Neuronal stem cell (in vitro differentiated cells): Measurements from ENCODE around the gene PDGFD.

Source experiments
- DNase-seq: peaks from one replicate; pipeline ENCODE4 v3.0.0-alpha.2; 2013; ENCODE audit warnings: low spot score
- H2AFZ ChIP-seq: one replicate; pipeline ENCODE4 v1.6.1; 2013; ENCODE audit warnings: mild to moderate bottlenecking, low read length, inconsistent platforms
- H2AK5ac ChIP-seq: 2 replicates; pipeline ENCODE4 v1.6.1; 2013; ENCODE audit warnings: low read depth, mild to moderate bottlenecking, inconsistent platforms, low read length, moderate library complexity, mixed read lengths
- H2BK120ac ChIP-seq: 2 replicates; pipeline ENCODE4 v1.6.1; 2013; ENCODE audit warnings: low read depth, mild to moderate bottlenecking, inconsistent platforms, low read length, moderate library complexity, mixed read lengths
- H2BK12ac ChIP-seq: one replicate; pipeline ENCODE4 v1.6.1; 2013; ENCODE audit warnings: low read length, inconsistent platforms
- H2BK15ac ChIP-seq: 2 replicates; pipeline ENCODE4 v1.6.1; 2013; ENCODE audit warnings: mild to moderate bottlenecking, low read length, inconsistent platforms, mixed read lengths
- H2BK5ac ChIP-seq: one replicate; pipeline ENCODE4 v1.6.1; 2013; ENCODE audit warnings: inconsistent platforms, mild to moderate bottlenecking, low read length, moderate library complexity
- H3K14ac ChIP-seq: one replicate; pipeline ENCODE4 v1.6.1; 2013; ENCODE audit warnings: low read length, inconsistent platforms
- H3K18ac ChIP-seq: 2 replicates; pipeline ENCODE4 v1.6.1; 2013; ENCODE audit warnings: low read length, inconsistent platforms
- H3K23ac ChIP-seq: 2 replicates; pipeline ENCODE4 v1.6.1; 2013; ENCODE audit warnings: low read depth, mild to moderate bottlenecking, mixed read lengths, low read length, inconsistent platforms; ENCODE audit not compliant: poor library complexity
- H3K27ac ChIP-seq: replicated peaks from 3 replicates; pipeline ENCODE4 v1.5.1; 2013; ENCODE audit warnings: low read length, inconsistent platforms
- H3K27me3 ChIP-seq, 3 experiments: 2 replicates each; pipeline ENCODE4 v1.6.1; 2013; ENCODE audit warnings: low read length in 3 of 3, mild to moderate bottlenecking in 2 of 3, inconsistent platforms in 1 of 3, low read depth in 1 of 3, mixed read lengths in 1 of 3, moderate library complexity in 1 of 3; ENCODE audit not compliant: control insufficient read depth in 3 of 3, insufficient read depth in 3 of 3
- H3K36me3 ChIP-seq, 2 donors: replicated peaks in 1 of 2; 2 replicates each; pipeline ENCODE4 v1.6.1; 2013; ENCODE audit warnings: low read length in 2 of 2; ENCODE audit not compliant: control insufficient read depth in 2 of 2, insufficient read depth in 2 of 2
- H3K4ac ChIP-seq: 2 replicates; pipeline ENCODE4 v1.6.1; 2013; ENCODE audit warnings: inconsistent platforms, mild to moderate bottlenecking, low read length, moderate library complexity
- H3K4me1 ChIP-seq, 2 donors: 1 replicate in 1 of 2; 2 replicates in 1 of 2; pipeline ENCODE4 v1.6.1; 2013; ENCODE audit warnings: low read length in 2 of 2, low read depth in 1 of 2; ENCODE audit not compliant: control insufficient read depth in 2 of 2, insufficient read depth in 1 of 2
- H3K4me2 ChIP-seq: one replicate; pipeline ENCODE4 v1.6.1; 2013; ENCODE audit warnings: mild to moderate bottlenecking, low read length, inconsistent platforms; ENCODE audit not compliant: insufficient read depth, poor library complexity, severe bottlenecking
- H3K4me3 ChIP-seq, 2 donors: 2 replicates each; pipeline ENCODE4 v1.5.1; 2013; ENCODE audit warnings: low read length in 2 of 2, mild to moderate bottlenecking in 2 of 2, inconsistent platforms in 1 of 2, moderate library complexity in 1 of 2
- H3K79me1 ChIP-seq: one replicate; pipeline ENCODE4 v1.6.1; 2013; ENCODE audit warnings: low read depth, mild to moderate bottlenecking, inconsistent platforms, low read length, moderate library complexity
- H3K9ac ChIP-seq: one replicate; pipeline ENCODE4 v1.6.1; 2013; ENCODE audit warnings: mild to moderate bottlenecking, low read depth, low read length, inconsistent platforms; ENCODE audit not compliant: poor library complexity
- H3K9me3 ChIP-seq, 2 donors: replicated peaks in 1 of 2; 2 replicates each; pipeline versions ENCODE3 to v1.6.1; 2013; ENCODE audit warnings: low read length in 2 of 2, mild to moderate bottlenecking in 2 of 2, inconsistent platforms in 1 of 2, low read depth in 1 of 2, mixed read lengths in 1 of 2, moderate library complexity in 1 of 2; ENCODE audit not compliant: control insufficient read depth in 2 of 2, insufficient read depth in 1 of 2
- H4K8ac ChIP-seq: one replicate; pipeline ENCODE4 v1.6.1; 2013; ENCODE audit warnings: low read depth, mild to moderate bottlenecking, inconsistent platforms, low read length, moderate library complexity
- H4K91ac ChIP-seq: one replicate; pipeline ENCODE4 v1.6.1; 2013; ENCODE audit warnings: low read length, low read depth, mild to moderate bottlenecking, inconsistent platforms; ENCODE audit not compliant: poor library complexity
- WGBS, 2 donors: extraction: QIAGEN DNeasy Blood & Tissue Kit; methylation state at CpG; one replicate each; pipeline ENCODE4 v1.1.7; 2013; ENCODE audit warnings: missing lambda C conversion rate in 2 of 2, mixed read lengths in 1 of 2; ENCODE audit not compliant: insufficient read length in 2 of 2, insufficient replicate concordance in 1 of 2; ENCODE audit errors: extremely low coverage in 2 of 2; 5-methylcytosine and 5-hydroxymethylcytosine counted together

The PDGFD gene

DNA sequence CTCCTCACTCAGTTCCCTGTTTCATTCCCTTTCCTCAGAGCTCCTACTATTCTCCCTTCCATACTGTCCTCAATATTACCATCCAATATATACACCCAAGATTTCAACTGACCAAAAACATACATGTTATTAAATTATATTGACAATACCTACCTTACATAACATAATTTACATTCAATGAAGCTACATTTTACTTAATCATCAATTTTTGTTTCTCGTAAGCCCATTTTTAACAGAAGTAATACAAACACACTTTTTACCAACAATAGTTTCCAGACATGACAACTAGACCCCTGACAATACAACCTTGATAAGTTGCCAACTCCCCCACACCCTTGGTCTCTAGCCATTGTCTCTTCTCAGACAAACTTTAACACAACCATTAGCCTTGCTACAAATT, 273.3 kb downstream of the PDGFD start:
- Histone ChIP-seq H2BK15ac (no peak overlapping the region), H3K14ac (no peak overlapping the region), H2BK120ac (no peak overlapping the region), H4K91ac (no peak overlapping the region), H3K27me3 (no peaks in the 10 kb centered on the region), H3K36me3 (no peaks in the 10 kb centered on the region), H3K18ac (no peak overlapping the region), H2BK5ac (no peak overlapping the region), H3K4me1 (peaks cover 1 to 7% of the 10 kb centered on the region in 2 donors), H3K9ac (no peak overlapping the region), H3K4me2 (no peak overlapping the region), H2AK5ac (no peak overlapping the region), H3K79me1 (no peaks in the 10 kb centered on the region), H3K4ac (no peak overlapping the region), H4K8ac (no peak overlapping the region), H3K27ac (no peak overlapping the region), H3K23ac (no peak overlapping the region), H2AFZ (no peak overlapping the region), H2BK12ac (no peak overlapping the region), H3K9me3 (peaks cover 0 to 6% of the 10 kb centered on the region in 2 donors), H3K4me3 (no peak overlapping the region)
- WGBS, 2 donors: no CpG with 5 or more reads among the region's 1 CpG
- DNase-seq: no peak

DNA sequence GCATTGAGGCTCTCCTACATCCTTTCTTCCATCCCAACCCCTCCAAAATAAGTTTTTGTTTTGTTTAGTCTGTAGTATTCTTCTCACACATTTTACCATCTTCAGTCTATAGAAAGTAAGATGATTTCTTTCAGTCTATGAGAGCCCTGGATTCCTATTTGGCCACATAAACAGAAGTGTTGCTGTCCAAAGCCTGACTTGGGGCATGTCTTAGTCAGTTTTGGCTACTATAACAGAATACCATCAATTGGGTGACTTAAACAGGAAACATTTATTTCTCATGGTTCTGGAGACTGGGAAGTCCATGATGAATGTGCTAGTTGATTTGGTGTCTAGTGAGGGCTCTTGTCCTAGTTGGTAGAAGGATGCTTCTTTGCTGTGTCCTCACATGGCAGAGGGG, 274.3 kb downstream of the PDGFD start:
- H3K36me3 ChIP-seq: no peaks in the 10 kb centered on the region
- H3K14ac ChIP-seq: no peak overlapping the region
- H3K27ac ChIP-seq: no peak overlapping the region
- H3K23ac ChIP-seq: no peak overlapping the region
- H3K79me1 ChIP-seq: no peaks in the 10 kb centered on the region
- H2BK5ac ChIP-seq: no peak overlapping the region
- H3K4me1 ChIP-seq: peaks cover 1 to 7% of the 10 kb centered on the region in 2 donors
- H3K9ac ChIP-seq: no peak overlapping the region
- no peak overlapping the region for H4K8ac ChIP-seq
- no peak overlapping the region for H2AK5ac ChIP-seq
- no peak overlapping the region for H3K4me3 ChIP-seq
- H2BK120ac ChIP-seq: no peak overlapping the region
- peaks cover 0 to 6% of the 10 kb centered on the region in 2 donors for H3K9me3 ChIP-seq
- no peak for DNase-seq
- H2BK12ac ChIP-seq: no peak overlapping the region
- H2BK15ac ChIP-seq: no peak overlapping the region
- H4K91ac ChIP-seq: no peak overlapping the region
- H3K4me2 ChIP-seq: no peak overlapping the region
- no peaks in the 10 kb centered on the region for H3K27me3 ChIP-seq
- H2AFZ ChIP-seq: no peak overlapping the region
- H3K18ac ChIP-seq: no peak overlapping the region
- no peak overlapping the region for H3K4ac ChIP-seq

DNA sequence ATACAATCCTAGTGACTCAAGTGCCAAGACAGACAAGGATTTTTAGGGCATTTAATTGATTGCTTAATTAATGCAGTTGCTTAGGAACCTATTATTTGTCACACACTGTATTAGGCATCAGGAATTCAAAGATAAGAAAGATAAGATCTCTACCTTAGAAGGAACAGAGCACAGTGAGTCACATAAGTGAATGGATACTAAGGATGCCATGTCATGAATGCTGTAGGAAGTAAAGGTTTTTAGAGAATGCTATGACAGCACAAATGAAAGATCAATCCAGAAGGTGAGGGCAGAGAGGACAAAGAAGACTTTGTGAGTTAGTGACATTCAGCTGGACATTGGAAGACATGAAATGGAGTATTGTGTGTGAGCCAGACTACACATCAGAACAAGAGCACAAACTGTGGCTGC, 275.4 kb downstream of the PDGFD start:
- Histone ChIP-seq H4K8ac (no peak overlapping the region), H3K4me1 (peaks cover 1 to 7% of the 10 kb centered on the region in 2 donors), H3K27me3 (no peaks in the 10 kb centered on the region), H3K4me3 (no peak overlapping the region), H3K14ac (no peak overlapping the region), H3K27ac (no peak overlapping the region), H3K4me2 (no peak overlapping the region), H3K9ac (no peak overlapping the region), H2BK15ac (no peak overlapping the region), H2AK5ac (no peak overlapping the region), H2BK12ac (no peak overlapping the region), H4K91ac (no peak overlapping the region), H3K4ac (no peak overlapping the region), H3K23ac (no peak overlapping the region), H2BK5ac (no peak overlapping the region), H3K18ac (no peak overlapping the region), H2BK120ac (no peak overlapping the region), H3K9me3 (peaks cover 0 to 6% of the 10 kb centered on the region in 2 donors), H3K79me1 (no peaks in the 10 kb centered on the region), H3K36me3 (no peaks in the 10 kb centered on the region), H2AFZ (no peak overlapping the region)
- DNase-seq: no peak

DNA sequence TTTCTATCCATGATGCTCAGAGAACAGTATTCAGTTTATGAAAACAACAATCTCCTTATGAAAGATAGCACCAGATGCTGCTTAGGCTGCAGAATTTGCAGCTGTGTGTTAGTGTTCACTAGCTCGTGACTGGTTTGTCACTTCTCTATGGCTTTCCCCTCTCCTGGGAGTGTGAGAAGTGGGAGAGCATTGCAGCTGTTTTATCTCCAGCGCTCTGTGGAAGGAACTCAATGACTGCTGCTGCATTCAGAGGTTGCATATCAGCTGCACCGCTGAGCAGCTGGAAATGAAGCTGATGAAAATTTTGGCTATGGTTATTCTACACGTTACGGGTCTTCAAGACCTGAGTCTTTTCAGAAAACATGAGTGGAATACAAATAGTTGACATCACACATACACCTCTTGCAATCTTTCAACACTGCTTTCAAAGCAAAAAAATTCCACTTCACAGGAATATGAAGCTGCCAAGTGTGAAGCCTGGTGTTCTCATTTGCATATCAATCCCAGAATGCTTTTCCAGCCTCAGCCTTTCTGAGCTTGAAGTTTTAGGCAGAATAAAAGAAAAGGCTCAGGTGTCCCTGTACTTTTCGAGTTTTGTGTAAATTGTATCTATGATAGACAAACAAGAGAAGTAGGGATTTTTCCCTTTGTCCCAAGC, 276.8 kb downstream of the PDGFD start:
- Histone ChIP-seq H3K36me3 (no peaks in the 10 kb centered on the region), H2BK5ac (no peak overlapping the region), H3K4me1 (peaks cover 0 to 7% of the 10 kb centered on the region in 2 donors), H3K9ac (no peak overlapping the region), H3K27me3 (no peaks in the 10 kb centered on the region), H2BK12ac (no peak overlapping the region), H3K4me2 (no peak overlapping the region), H3K27ac (no peak overlapping the region), H3K18ac (no peak overlapping the region), H4K8ac (no peak overlapping the region), H2BK15ac (no peak overlapping the region), H3K9me3 (peaks cover 0 to 6% of the 10 kb centered on the region in 2 donors), H3K79me1 (no peaks in the 10 kb centered on the region), H4K91ac (no peak overlapping the region), H2BK120ac (no peak overlapping the region), H3K4me3 (no peak overlapping the region), H3K4ac (no peak overlapping the region), H3K23ac (no peak overlapping the region), H2AFZ (peak overlapping the region; percentile 59), H3K14ac (no peak overlapping the region), H2AK5ac (no peak overlapping the region)
- DNase-seq: no peak
- WGBS, 2 donors: no CpG with 5 or more reads among the region's 6 CpGs
